Loucy (cell line): ENCODE results near the gene DENND2A.

Experiments used
- EZH2phosphoT487 ChIP-seq: fragments of 200-600 bp; IDR thresholded peaks from 2 replicates; pipeline ENCODE4 v1.6.1; 2018; ENCODE audit warnings: antibody characterized with exemption, mild to moderate bottlenecking, moderate library complexity, borderline replicate concordance
- TF ChIP-seq, protein P1 (sequence below): fragments of 200-600 bp; sonication (generic); conservative IDR thresholded peaks from 2 replicates; pipeline ENCODE4 v1.5.1; 2014; ENCODE audit warnings: mild to moderate bottlenecking, antibody characterized with exemption, low read length

DNA sequence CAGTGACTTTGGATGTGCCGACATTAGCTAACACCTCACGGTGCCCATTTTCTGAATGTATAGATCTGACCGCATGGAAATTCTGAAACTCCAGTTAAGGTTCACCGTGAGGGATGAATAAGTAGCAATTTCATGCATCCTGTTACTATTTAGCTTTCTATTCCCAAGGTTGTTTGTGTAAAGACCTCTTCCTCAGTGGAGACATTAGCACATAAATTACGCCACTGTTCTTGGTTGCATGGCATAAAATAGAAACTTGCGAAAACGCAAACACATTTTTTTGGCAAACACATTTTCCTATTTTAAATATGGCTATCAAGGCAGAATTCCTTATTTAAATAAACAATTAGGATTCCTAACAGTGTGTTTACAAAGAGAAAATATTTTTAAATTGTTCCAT lies 36.5 kb downstream of the DENND2A start:
- TF ChIP-seq, protein P1, sequence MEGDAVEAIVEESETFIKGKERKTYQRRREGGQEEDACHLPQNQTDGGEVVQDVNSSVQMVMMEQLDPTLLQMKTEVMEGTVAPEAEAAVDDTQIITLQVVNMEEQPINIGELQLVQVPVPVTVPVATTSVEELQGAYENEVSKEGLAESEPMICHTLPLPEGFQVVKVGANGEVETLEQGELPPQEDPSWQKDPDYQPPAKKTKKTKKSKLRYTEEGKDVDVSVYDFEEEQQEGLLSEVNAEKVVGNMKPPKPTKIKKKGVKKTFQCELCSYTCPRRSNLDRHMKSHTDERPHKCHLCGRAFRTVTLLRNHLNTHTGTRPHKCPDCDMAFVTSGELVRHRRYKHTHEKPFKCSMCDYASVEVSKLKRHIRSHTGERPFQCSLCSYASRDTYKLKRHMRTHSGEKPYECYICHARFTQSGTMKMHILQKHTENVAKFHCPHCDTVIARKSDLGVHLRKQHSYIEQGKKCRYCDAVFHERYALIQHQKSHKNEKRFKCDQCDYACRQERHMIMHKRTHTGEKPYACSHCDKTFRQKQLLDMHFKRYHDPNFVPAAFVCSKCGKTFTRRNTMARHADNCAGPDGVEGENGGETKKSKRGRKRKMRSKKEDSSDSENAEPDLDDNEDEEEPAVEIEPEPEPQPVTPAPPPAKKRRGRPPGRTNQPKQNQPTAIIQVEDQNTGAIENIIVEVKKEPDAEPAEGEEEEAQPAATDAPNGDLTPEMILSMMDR: no peak
- no peak for TF ChIP-seq EZH2phosphoT487
